ENCODE data around the gene ZNF688. TPM values are rescaled to one million over a fixed set of nuclear protein-coding genes. Genes with fewer than 3 reads are reported as not detected.

Gene ZNF688
- total and polyA plus RNA-seq, 2 of the 13 experiments (the other 11 are each of a cell fraction or from before 2014, with no cell fraction given): 2.4 to 5.4 TPM

DNA sequence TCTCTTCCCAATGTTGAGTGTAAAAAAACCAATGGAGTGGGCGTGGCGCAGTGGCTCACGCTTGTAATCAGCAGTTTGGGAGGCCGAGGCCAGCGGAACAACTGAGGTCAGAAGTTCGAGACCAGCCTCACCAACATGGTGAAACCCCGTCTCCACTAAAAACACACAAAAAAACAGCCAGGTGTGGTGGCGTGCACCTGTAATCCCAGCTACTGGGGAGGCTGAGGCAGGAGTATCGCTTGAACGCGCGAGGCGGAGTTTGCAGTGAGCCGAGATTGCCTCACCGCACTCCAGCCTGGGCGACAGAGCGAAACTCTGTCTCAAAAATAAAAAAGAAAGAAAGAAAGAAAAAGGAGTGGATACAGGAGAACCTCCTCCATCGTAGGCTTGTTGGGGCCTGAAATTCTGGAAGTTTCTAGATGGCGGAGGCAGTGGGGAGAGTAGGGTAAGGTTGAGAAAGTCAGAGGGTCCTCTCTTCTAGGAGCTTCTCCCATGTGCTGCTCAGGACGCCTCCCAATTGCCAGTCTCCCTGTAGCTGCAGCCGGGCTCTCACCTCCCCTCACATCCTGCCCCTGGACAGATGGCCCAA is 12.6 kb downstream of the ZNF688 start (continued):
- TF ChIP-seq, protein P1, sequence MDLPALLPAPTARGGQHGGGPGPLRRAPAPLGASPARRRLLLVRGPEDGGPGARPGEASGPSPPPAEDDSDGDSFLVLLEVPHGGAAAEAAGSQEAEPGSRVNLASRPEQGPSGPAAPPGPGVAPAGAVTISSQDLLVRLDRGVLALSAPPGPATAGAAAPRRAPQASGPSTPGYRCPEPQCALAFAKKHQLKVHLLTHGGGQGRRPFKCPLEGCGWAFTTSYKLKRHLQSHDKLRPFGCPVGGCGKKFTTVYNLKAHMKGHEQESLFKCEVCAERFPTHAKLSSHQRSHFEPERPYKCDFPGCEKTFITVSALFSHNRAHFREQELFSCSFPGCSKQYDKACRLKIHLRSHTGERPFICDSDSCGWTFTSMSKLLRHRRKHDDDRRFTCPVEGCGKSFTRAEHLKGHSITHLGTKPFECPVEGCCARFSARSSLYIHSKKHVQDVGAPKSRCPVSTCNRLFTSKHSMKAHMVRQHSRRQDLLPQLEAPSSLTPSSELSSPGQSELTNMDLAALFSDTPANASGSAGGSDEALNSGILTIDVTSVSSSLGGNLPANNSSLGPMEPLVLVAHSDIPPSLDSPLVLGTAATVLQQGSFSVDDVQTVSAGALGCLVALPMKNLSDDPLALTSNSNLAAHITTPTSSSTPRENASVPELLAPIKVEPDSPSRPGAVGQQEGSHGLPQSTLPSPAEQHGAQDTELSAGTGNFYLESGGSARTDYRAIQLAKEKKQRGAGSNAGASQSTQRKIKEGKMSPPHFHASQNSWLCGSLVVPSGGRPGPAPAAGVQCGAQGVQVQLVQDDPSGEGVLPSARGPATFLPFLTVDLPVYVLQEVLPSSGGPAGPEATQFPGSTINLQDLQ (CRISPR knock-in tag; IDR thresholded peaks at IDR 0.05): no peak; the same call in 1 of the 2 replicates
- TF ChIP-seq ZNF101 (CRISPR knock-in tag; IDR thresholded peaks at IDR 0.05; ENCODE audit: borderline replicate concordance, low read depth) (no peak), MLLT10 (CRISPR knock-in tag; IDR thresholded peaks at IDR 0.05) (no peak), KDM6A (CRISPR knock-in tag; IDR thresholded peaks at IDR 0.05; ENCODE audit: low read depth) (no peak), ZNF556 (CRISPR knock-in tag; IDR thresholded peaks at IDR 0.05; ENCODE audit: borderline replicate concordance) (no peak), AGO1 (IDR thresholded peaks at IDR 0.05; ENCODE audit: low read depth, low read length, poor library complexity, severe bottlenecking) (no peak), FOXC1 (CRISPR knock-in tag; IDR thresholded peaks at IDR 0.05; ENCODE audit: borderline replicate concordance) (no peak; the same call in 1 of the 2 replicates), ZKSCAN8 (CRISPR knock-in tag; IDR thresholded peaks at IDR 0.05; ENCODE audit: borderline replicate concordance) (no peak), ZNF451 (CRISPR knock-in tag; IDR thresholded peaks at IDR 0.05) (no peak), SKI (IDR thresholded peaks at IDR 0.05; ENCODE audit: partially characterized antibody) (no peak)
- TF ChIP-seq, protein P2, sequence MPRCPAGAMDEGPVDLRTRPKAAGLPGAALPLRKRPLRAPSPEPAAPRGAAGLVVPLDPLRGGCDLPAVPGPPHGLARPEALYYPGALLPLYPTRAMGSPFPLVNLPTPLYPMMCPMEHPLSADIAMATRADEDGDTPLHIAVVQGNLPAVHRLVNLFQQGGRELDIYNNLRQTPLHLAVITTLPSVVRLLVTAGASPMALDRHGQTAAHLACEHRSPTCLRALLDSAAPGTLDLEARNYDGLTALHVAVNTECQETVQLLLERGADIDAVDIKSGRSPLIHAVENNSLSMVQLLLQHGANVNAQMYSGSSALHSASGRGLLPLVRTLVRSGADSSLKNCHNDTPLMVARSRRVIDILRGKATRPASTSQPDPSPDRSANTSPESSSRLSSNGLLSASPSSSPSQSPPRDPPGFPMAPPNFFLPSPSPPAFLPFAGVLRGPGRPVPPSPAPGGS (CRISPR knock-in tag; IDR thresholded peaks at IDR 0.05): no peak
- TF ChIP-seq, protein P3, sequence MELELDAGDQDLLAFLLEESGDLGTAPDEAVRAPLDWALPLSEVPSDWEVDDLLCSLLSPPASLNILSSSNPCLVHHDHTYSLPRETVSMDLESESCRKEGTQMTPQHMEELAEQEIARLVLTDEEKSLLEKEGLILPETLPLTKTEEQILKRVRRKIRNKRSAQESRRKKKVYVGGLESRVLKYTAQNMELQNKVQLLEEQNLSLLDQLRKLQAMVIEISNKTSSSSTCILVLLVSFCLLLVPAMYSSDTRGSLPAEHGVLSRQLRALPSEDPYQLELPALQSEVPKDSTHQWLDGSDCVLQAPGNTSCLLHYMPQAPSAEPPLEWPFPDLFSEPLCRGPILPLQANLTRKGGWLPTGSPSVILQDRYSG (CRISPR knock-in tag; IDR thresholded peaks at IDR 0.05): no peak
- TF ChIP-seq, protein P4, sequence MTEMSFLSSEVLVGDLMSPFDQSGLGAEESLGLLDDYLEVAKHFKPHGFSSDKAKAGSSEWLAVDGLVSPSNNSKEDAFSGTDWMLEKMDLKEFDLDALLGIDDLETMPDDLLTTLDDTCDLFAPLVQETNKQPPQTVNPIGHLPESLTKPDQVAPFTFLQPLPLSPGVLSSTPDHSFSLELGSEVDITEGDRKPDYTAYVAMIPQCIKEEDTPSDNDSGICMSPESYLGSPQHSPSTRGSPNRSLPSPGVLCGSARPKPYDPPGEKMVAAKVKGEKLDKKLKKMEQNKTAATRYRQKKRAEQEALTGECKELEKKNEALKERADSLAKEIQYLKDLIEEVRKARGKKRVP (CRISPR knock-in tag; IDR thresholded peaks at IDR 0.05): no peak
- TF ChIP-seq, protein P5, sequence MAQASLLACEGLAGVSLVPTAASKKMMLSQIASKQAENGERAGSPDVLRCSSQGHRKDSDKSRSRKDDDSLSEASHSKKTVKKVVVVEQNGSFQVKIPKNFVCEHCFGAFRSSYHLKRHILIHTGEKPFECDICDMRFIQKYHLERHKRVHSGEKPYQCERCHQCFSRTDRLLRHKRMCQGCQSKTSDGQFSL (CRISPR knock-in tag; IDR thresholded peaks at IDR 0.05): no peak

Data from HepG2 (cell line).